Measurements from ENCODE around the gene MALT1. TPM values are rescaled to one million over a fixed set of nuclear protein-coding genes. Genes with fewer than 3 reads are reported as not detected.

The MALT1 gene
- total and polyA plus RNA-seq, 3 donors from 2014 or later = 25.4 to 36.6 (median 30.3) TPM

DNA sequence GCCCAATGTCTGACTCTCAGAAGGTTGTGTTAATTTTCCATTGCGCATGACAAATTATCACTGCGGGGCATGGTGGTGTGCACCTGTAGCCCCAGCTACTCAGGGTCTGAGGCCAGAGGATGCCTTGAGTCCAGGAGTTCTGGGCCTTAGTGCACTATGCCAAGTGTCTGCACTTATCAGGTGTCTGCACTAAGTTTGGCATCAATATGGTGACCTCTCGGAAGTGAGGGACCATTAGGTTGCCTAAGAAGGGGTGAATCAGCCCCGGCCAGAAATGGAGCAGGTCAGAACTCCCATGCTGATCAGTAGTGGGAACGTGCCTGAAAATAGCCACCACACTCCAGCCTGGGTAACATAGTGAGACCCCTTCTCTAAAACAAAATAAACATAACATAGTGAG lies 131.7 kb downstream of the MALT1 start:
- intact Hi-C loops (cut with DNase I; ENCODE audit: low total_unique reads) = no loop called here
- no peak for DNase-seq
- Histone ChIP-seq H3K4me1 (peaks cover 12% of the 10 kb centered on the region), H3K4me3 (no peak overlapping the region), H3K27ac (no peak overlapping the region), H3K9me3 (no peaks in the 10 kb centered on the region), H3K27me3 (no peaks in the 10 kb centered on the region), H3K36me3 (ENCODE audit: low read depth, missing control alignments) (no peaks in the 10 kb centered on the region)
- no peak for TF ChIP-seq POLR2A (IDR thresholded peaks at IDR 0.05)
- TF ChIP-seq, protein P1, sequence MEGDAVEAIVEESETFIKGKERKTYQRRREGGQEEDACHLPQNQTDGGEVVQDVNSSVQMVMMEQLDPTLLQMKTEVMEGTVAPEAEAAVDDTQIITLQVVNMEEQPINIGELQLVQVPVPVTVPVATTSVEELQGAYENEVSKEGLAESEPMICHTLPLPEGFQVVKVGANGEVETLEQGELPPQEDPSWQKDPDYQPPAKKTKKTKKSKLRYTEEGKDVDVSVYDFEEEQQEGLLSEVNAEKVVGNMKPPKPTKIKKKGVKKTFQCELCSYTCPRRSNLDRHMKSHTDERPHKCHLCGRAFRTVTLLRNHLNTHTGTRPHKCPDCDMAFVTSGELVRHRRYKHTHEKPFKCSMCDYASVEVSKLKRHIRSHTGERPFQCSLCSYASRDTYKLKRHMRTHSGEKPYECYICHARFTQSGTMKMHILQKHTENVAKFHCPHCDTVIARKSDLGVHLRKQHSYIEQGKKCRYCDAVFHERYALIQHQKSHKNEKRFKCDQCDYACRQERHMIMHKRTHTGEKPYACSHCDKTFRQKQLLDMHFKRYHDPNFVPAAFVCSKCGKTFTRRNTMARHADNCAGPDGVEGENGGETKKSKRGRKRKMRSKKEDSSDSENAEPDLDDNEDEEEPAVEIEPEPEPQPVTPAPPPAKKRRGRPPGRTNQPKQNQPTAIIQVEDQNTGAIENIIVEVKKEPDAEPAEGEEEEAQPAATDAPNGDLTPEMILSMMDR (IDR thresholded peaks at IDR 0.05) = no peak
- WGBS, 2 donors = 95 to 97% methylated on average over 4 to 5 of the region's 5 CpGs

DNA sequence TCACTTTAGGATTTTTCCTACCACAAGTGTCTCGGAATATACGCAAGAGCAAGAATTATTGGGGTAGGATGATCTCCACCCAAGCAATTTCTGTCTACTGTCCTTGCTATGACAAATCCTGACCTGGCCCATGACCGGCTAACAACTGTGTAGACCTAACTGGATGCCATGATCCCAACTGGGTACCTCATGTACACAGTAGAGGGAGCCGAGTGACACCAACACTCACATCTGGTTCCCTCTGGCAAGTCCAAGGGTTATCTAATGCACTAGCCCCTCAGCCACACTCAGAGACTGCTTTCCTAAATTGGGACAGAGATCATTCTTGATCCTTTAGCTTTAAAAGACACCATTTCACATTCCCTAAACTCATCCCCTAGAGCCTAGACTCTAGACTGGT lies 132.7 kb downstream of the MALT1 start:
- H3K36me3 ChIP-seq (ENCODE audit: low read depth, missing control alignments) = no peaks in the 10 kb centered on the region
- no peak overlapping the region for H3K4me3 ChIP-seq
- no peaks in the 10 kb centered on the region for H3K27me3 ChIP-seq
- no peak for DNase-seq
- H3K4me1 ChIP-seq = peaks cover 12% of the 10 kb centered on the region
- intact Hi-C loops (cut with DNase I; ENCODE audit: low total_unique reads) = no loop called here
- H3K27ac ChIP-seq = no peak overlapping the region
- no peaks in the 10 kb centered on the region for H3K9me3 ChIP-seq
- TF ChIP-seq, protein P1 (IDR thresholded peaks at IDR 0.05) = no peak
- no peak for TF ChIP-seq POLR2A (IDR thresholded peaks at IDR 0.05)
- 91 to 93% methylated on average over 4 of the region's 4 CpGs for WGBS, 2 donors

Other genes starting within 250 kb of the MALT1 start
- 1 to 10 TPM; 1.7 to 7.0 TPM for gene ALPK2, start 42.4 kb upstream of the MALT1 start, total RNA-seq
- 5.8 TPM for gene ALPK2, start 42.4 kb upstream of the MALT1 start, polyA plus RNA-seq (ENCODE audit: insufficient read depth, low read depth, low replicate concordance)
- 100 to 1,000 TPM; 122 to 131 TPM for gene ZNF532, start 193.4 kb downstream of the MALT1 start, total RNA-seq
- 64.0 TPM for gene ZNF532, start 193.4 kb downstream of the MALT1 start, polyA plus RNA-seq (ENCODE audit: insufficient read depth, low read depth, low replicate concordance)